PC-9 (cell line): ENCODE data around the gene ITGA3. TPM values are rescaled to one million over a fixed set of nuclear protein-coding genes. Genes with fewer than 3 reads are reported as not detected.

Experiments used
- BruUV-seq: library from RNA; stranded (reverse); fragments of 400-500 nt; replicated peaks from 2 replicates; lab custom pipeline; 2021; lab: Mats Ljungman, UMichigan
- CTCF ChIA-PET: fragments of 300-600 bp; sonication (Branson Sonifier 250); formaldehyde crosslinking; loops from one replicate; lab custom pipeline; 2022; ENCODE audit warnings: antibody characterized with exemption; lab: Charles Lee
- POLR2A ChIA-PET: fragments of 300-600 bp; sonication (Branson Sonifier 250); formaldehyde crosslinking; loops from one replicate; lab custom pipeline; 2022; ENCODE audit warnings: antibody characterized with exemption; ENCODE audit not compliant: unreplicated experiment; lab: Charles Lee
- DNase-seq, 2 experiments: peaks; one replicate each; pipeline versions ENCODE4 v3.0.0 to v3.0.0-alpha.2; 2015 to 2022; ENCODE audit warnings: mixed read lengths in 1 of 2
- H2AFZ ChIP-seq: fragments of 200-600 bp; sonication (generic); 2 replicates; pipeline ENCODE4 v1.8.1; 2017; ENCODE audit warnings: antibody characterized with exemption
- H3F3A ChIP-seq: fragments of 200-600 bp; sonication (generic); 2 replicates; pipeline ENCODE4 v1.8.1; 2017; ENCODE audit warnings: antibody characterized with exemption, mild to moderate bottlenecking, low read depth; ENCODE audit not compliant: insufficient read depth
- H3K27ac ChIP-seq: fragments of 200-600 bp; sonication (generic); 2 replicates; pipeline ENCODE4 v1.6.1; 2016; ENCODE audit warnings: mixed run types
- H3K27me3 ChIP-seq: fragments of 200-600 bp; sonication (generic); 2 replicates; pipeline ENCODE4 v1.6.1; 2016; ENCODE audit warnings: low read depth, mixed run types; ENCODE audit not compliant: insufficient read depth
- H3K36me3 ChIP-seq: fragments of 200-600 bp; sonication (generic); 2 replicates; pipeline ENCODE4 v1.6.1; 2016; ENCODE audit warnings: low read depth, mixed run types
- H3K4me1 ChIP-seq: fragments of 200-600 bp; sonication (generic); replicated peaks from 2 replicates; pipeline ENCODE4 v1.6.1; 2016; ENCODE audit warnings: mixed run types; ENCODE audit not compliant: insufficient read depth
- H3K4me2 ChIP-seq: fragments of 200-600 bp; sonication (generic); 2 replicates; pipeline ENCODE4 v1.6.1; 2017; ENCODE audit warnings: mixed run types
- H3K4me3 ChIP-seq: fragments of 200-600 bp; sonication (generic); 2 replicates; pipeline ENCODE4 v1.6.1; 2016; ENCODE audit warnings: mixed run types
- H3K79me2 ChIP-seq: fragments of 200-600 bp; sonication (generic); 2 replicates; pipeline ENCODE4 v1.6.1; 2017; ENCODE audit warnings: low read depth, mixed run types
- H3K9me2 ChIP-seq: fragments of 200-600 bp; sonication (generic); 2 replicates; pipeline ENCODE4 v1.8.1; 2017; ENCODE audit warnings: mild to moderate bottlenecking; ENCODE audit not compliant: insufficient read depth
- H3K9me3 ChIP-seq: fragments of 200-600 bp; sonication (generic); 2 replicates; pipeline ENCODE4 v1.8.1; 2016; ENCODE audit warnings: low read depth; ENCODE audit not compliant: insufficient read depth
- H4K20me1 ChIP-seq: fragments of 200-600 bp; sonication (generic); 2 replicates; pipeline ENCODE4 v1.8.1; 2017; ENCODE audit not compliant: insufficient read depth
- CTCF ChIP-seq: fragments of 200-600 bp; sonication (generic); conservative IDR thresholded peaks from 2 replicates; pipeline ENCODE4 v1.6.1; 2017; ENCODE audit warnings: mixed run types, antibody characterized with exemption, mild to moderate bottlenecking, moderate library complexity
- EZH2 ChIP-seq: fragments of 200-600 bp; sonication (generic); IDR thresholded peaks from 2 replicates; pipeline ENCODE4 v1.8.0; 2017; ENCODE audit warnings: antibody characterized with exemption, low read depth
- intact Hi-C: fragments of 100-400 bp; cut with micrococcal nuclease; formaldehyde crosslinking; loops from one replicate; pipeline ENCODE4 v1.10.0; 2022; ENCODE audit not compliant: unreplicated experiment
- total RNA-seq: library from RNA; stranded (reverse); gene quantifications from 2 replicates; pipeline ENCODE4 v1.2.3, GENCODE V29; 2021

Gene ITGA3
- total RNA-seq, 1 experiment from 2014 or later: 291 TPM

- Histone ChIP-seq H3K9me2 (no peaks in the 10 kb centered on the region), H3K27ac (no peak overlapping the region), H3K9me3 (no peaks in the 10 kb centered on the region), H3K27me3 (no peaks in the 10 kb centered on the region), H3K4me2 (no peak overlapping the region), H3K4me3 (no peak overlapping the region), H3K79me2 (no peaks in the 10 kb centered on the region), H3K4me1 (peaks cover 39% of the 10 kb centered on the region), H3F3A (peaks cover 17% of the 10 kb centered on the region; the same call in 1 of the 2 replicates), H4K20me1 (no peaks in the 10 kb centered on the region), H3K36me3 (no peaks in the 10 kb centered on the region), H2AFZ (no peak overlapping the region)
- no peak for DNase-seq
- TF ChIP-seq CTCF (no peak), EZH2 (no peak)
- ChIA-PET POLR2A (no interaction called here), CTCF (no interaction called here)
- no TSS peak for BruUV-seq
- intact Hi-C loops: no loop called here
Observed at GRCh38 chr17:50042211-50042610, 13.7 kb upstream of the ITGA3 start.

- no peak for TF ChIP-seq EZH2
- TF ChIP-seq CTCF: no peak
- no TSS peak for BruUV-seq
- no peak overlapping the region for H3K4me3 ChIP-seq
- H3K36me3 ChIP-seq: no peaks in the 10 kb centered on the region
- intact Hi-C loops: loop anchor here (1.0 kb wide), 1 partner anchor 8 kb away; no protein-coding TSS in a partner anchor
- no peaks in the 10 kb centered on the region for H3K79me2 ChIP-seq
- no peaks in the 10 kb centered on the region for H3K27me3 ChIP-seq
- H2AFZ ChIP-seq: no peak overlapping the region
- ChIA-PET POLR2A (interaction anchor here (0.7 kb wide), 1 partner anchor 17 kb away, joined by 6 read pairs; no protein-coding TSS in a partner anchor), CTCF (interaction anchor here (0.7 to 1.0 kb wide), 2 partner anchors 21 to 199 kb away, joined by 3 read pairs; no protein-coding TSS in a partner anchor)
- H4K20me1 ChIP-seq: no peaks in the 10 kb centered on the region
- H3K9me2 ChIP-seq: no peaks in the 10 kb centered on the region
- peaks cover 12% of the 10 kb centered on the region for H3F3A ChIP-seq
- no peak overlapping the region for H3K4me2 ChIP-seq
- peaks cover 39% of the 10 kb centered on the region for H3K4me1 ChIP-seq
- no peak overlapping the region for H3K27ac ChIP-seq
- DNase-seq: peak; percentile 49 to 58
- H3K9me3 ChIP-seq: no peaks in the 10 kb centered on the region
Observed at GRCh38 chr17:50043290-50044148, 12.4 kb upstream of the ITGA3 start.

GRCh38 chr17:50044483-50044882 lies 11.4 kb upstream of the ITGA3 start:
- ChIA-PET CTCF (no interaction called here), POLR2A (interaction anchor here (0.7 kb wide), 1 partner anchor 13 kb away, joined by 5 read pairs; no protein-coding TSS in a partner anchor)
- no peak for DNase-seq
- Histone ChIP-seq H3K27me3 (no peaks in the 10 kb centered on the region), H3F3A (peaks cover 18% of the 10 kb centered on the region), H4K20me1 (no peaks in the 10 kb centered on the region), H3K4me1 (peaks cover 47% of the 10 kb centered on the region), H3K27ac (no peak overlapping the region), H3K79me2 (no peaks in the 10 kb centered on the region), H3K9me2 (no peaks in the 10 kb centered on the region), H2AFZ (no peak overlapping the region), H3K9me3 (no peaks in the 10 kb centered on the region), H3K4me3 (no peak overlapping the region), H3K36me3 (no peaks in the 10 kb centered on the region), H3K4me2 (no peak overlapping the region)
- intact Hi-C loops: no loop called here
- BruUV-seq: no TSS peak
- TF ChIP-seq EZH2 (no peak), CTCF (no peak)
